ENCODE data around the gene PTPRM. TPM values are rescaled to one million over a fixed set of nuclear protein-coding genes. Genes with fewer than 3 reads are reported as not detected.

Gene PTPRM
- total and polyA plus RNA-seq, 4 donors: 9.2 to 23.0 (median 12.7) TPM

DNA sequence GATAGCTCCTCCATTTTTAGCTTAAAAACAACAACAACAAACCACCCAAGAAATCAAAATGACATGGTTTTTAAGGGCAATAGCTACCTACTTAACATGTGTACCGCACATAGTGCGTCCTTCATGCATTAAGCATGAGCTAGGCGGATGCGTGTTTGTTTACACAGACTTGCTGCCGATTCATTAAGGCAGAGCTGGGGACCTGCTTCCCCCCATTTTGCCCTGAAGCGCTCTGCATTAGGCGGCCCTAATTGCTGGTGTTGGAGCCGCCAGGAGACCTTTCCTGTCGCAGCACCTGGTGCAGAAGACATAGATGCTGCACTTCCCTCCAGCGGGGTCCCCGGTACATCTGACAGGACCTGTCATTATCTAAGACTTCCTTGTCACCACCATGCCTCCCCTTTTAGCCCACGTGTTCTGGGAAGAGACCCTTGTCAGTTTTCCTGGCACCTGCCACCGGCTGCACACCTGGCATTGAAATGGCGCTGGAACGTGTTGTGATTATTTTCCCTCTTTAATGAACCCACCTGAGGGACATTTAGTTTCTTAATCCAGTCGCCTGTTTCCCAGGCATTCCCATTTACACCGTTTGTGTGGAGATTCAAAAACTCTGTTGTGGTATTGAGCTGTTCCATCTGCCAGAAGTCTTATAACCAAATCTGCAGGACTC is 781.1 kb downstream of the PTPRM start:
- WGBS: 97% methylated on average over 17 of the region's 17 CpGs
- no peaks in the 10 kb centered on the region for H3K9me3 ChIP-seq (ENCODE audit: control insufficient read depth in 4 of 4, low read length in 3 of 4)
- H3K36me3 ChIP-seq (ENCODE audit: control insufficient read depth in 4 of 4, insufficient read depth in 3 of 4, low read depth in 1 of 4, low read length in 3 of 4): peaks cover 0 to 2% (median 0%) of the 10 kb centered on the region in 4 donors
- no peak overlapping the region for H3K27ac ChIP-seq (ENCODE audit: low read depth in 1 of 2, low read length in 2 of 2)
- no peaks in the 10 kb centered on the region for H3K27me3 ChIP-seq (ENCODE audit: control insufficient read depth in 4 of 4, insufficient read depth in 4 of 4, low read length in 3 of 4)
- H3K4me1 ChIP-seq (ENCODE audit: control insufficient read depth in 4 of 4, insufficient read depth in 4 of 4, low read length in 3 of 4): no peaks in the 10 kb centered on the region
- H3K4me3 ChIP-seq (ENCODE audit: low read depth in 1 of 3, low read length in 3 of 3): no peak overlapping the region
- no peak overlapping the region for H3K9ac ChIP-seq (ENCODE audit: low read depth in 1 of 2, low read length in 2 of 2)
- TF ChIP-seq EGR1 (IDR thresholded peaks at IDR 0.05; ENCODE audit: low read depth in 2 of 2): no peak
- DNase-seq (ENCODE audit: low spot score): no peak

DNA sequence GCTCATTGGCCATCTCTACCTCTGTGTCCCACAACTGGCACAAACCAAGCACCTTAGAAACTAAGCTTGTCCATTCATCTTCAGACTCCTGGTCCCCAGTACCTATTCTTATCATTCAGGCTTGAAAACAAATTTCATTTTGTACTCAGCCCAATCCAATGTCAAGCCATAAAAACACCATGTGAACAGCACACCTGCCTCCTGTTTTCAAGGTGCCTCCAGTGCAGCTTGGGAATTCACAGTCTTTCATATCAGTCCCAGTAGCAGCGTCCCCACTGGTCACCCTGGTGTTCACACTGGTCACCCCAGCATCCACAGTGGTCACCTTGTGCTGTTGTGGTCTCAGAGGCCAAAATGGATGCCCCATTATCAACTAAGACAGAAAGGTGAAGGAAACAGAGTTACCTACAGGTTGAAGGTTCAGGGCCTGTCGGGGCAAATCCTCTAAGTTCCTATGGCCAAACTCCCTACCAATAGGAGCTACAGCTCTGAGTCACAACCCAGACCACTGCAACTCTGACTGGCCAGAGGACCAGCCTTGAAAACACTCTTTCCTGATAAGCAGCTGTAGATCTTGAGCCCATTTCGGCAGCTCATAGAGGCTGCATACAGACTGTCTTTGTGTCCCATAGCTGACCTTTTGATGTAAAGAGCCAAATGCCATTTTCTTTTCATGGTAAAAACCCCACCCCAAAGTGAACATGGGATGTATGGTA is 782.6 kb downstream of the PTPRM start:
- no peaks in the 10 kb centered on the region for H3K4me1 ChIP-seq (ENCODE audit: control insufficient read depth in 4 of 4, insufficient read depth in 4 of 4, low read length in 3 of 4)
- no peaks in the 10 kb centered on the region for H3K27me3 ChIP-seq (ENCODE audit: control insufficient read depth in 4 of 4, insufficient read depth in 4 of 4, low read length in 3 of 4)
- H3K9me3 ChIP-seq (ENCODE audit: control insufficient read depth in 4 of 4, low read length in 3 of 4): no peaks in the 10 kb centered on the region
- 93% methylated on average over 3 of the region's 3 CpGs for WGBS
- no peak overlapping the region for H3K27ac ChIP-seq (ENCODE audit: low read depth in 1 of 2, low read length in 2 of 2)
- peaks cover 0 to 2% (median 0%) of the 10 kb centered on the region in 4 donors for H3K36me3 ChIP-seq (ENCODE audit: control insufficient read depth in 4 of 4, insufficient read depth in 3 of 4, low read depth in 1 of 4, low read length in 3 of 4)
- TF ChIP-seq, protein P1, sequence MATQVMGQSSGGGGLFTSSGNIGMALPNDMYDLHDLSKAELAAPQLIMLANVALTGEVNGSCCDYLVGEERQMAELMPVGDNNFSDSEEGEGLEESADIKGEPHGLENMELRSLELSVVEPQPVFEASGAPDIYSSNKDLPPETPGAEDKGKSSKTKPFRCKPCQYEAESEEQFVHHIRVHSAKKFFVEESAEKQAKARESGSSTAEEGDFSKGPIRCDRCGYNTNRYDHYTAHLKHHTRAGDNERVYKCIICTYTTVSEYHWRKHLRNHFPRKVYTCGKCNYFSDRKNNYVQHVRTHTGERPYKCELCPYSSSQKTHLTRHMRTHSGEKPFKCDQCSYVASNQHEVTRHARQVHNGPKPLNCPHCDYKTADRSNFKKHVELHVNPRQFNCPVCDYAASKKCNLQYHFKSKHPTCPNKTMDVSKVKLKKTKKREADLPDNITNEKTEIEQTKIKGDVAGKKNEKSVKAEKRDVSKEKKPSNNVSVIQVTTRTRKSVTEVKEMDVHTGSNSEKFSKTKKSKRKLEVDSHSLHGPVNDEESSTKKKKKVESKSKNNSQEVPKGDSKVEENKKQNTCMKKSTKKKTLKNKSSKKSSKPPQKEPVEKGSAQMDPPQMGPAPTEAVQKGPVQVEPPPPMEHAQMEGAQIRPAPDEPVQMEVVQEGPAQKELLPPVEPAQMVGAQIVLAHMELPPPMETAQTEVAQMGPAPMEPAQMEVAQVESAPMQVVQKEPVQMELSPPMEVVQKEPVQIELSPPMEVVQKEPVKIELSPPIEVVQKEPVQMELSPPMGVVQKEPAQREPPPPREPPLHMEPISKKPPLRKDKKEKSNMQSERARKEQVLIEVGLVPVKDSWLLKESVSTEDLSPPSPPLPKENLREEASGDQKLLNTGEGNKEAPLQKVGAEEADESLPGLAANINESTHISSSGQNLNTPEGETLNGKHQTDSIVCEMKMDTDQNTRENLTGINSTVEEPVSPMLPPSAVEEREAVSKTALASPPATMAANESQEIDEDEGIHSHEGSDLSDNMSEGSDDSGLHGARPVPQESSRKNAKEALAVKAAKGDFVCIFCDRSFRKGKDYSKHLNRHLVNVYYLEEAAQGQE (IDR thresholded peaks at IDR 0.05): no peak
- TF ChIP-seq JUND (IDR thresholded peaks at IDR 0.05) (no peak), FOXA2 (IDR thresholded peaks at IDR 0.05) (no peak), RAD21 (IDR thresholded peaks at IDR 0.05) (no peak), GABPA (IDR thresholded peaks at IDR 0.05 in 1 of 2, conservative IDR thresholded peaks at IDR 0.05 in 1 of 2) (no peak), HNF4G (IDR thresholded peaks at IDR 0.05) (no peak), HNF4A (conservative IDR thresholded peaks at IDR 0.05) (no peak), EGR1 (IDR thresholded peaks at IDR 0.05; ENCODE audit: low read depth in 2 of 2) (no peak), SP1 (IDR thresholded peaks at IDR 0.05) (no peak), YY1 (IDR thresholded peaks at IDR 0.05) (no peak), RXRA (IDR thresholded peaks at IDR 0.05) (no peak), NR2F2 (IDR thresholded peaks at IDR 0.05) (no peak)
- TF ChIP-seq, protein P2, sequence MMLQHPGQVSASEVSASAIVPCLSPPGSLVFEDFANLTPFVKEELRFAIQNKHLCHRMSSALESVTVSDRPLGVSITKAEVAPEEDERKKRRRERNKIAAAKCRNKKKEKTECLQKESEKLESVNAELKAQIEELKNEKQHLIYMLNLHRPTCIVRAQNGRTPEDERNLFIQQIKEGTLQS (IDR thresholded peaks at IDR 0.05): no peak
- no peak overlapping the region for H3K9ac ChIP-seq (ENCODE audit: low read depth in 1 of 2, low read length in 2 of 2)
- no peak overlapping the region for H3K4me3 ChIP-seq (ENCODE audit: low read depth in 1 of 3, low read length in 3 of 3)
- DNase-seq (ENCODE audit: low spot score): no peak

DNA sequence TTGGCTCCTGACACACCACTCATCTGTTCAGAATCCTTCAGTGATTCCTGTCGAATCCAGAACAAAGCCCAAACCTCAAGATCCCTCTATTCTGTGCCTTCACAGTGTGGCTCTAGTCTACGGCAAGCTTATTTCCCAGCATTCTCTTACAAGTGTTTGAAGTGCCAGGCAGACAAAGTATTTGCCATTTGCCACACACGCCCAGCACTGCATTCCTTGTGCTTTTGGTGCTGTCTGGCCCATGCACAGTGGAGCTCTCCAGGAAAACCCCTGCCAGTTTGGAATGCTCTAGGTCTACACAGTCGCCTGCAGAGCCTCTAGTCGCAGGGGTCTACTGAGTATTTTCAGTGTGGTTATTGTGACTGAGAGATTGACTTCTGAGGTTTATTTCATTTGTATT is 783.5 kb downstream of the PTPRM start:
- Histone ChIP-seq H3K27ac (ENCODE audit: low read depth in 1 of 2, low read length in 2 of 2) (no peak overlapping the region), H3K9me3 (ENCODE audit: control insufficient read depth in 4 of 4, low read length in 3 of 4) (no peaks in the 10 kb centered on the region), H3K27me3 (ENCODE audit: control insufficient read depth in 4 of 4, insufficient read depth in 4 of 4, low read length in 3 of 4) (no peaks in the 10 kb centered on the region), H3K4me1 (ENCODE audit: control insufficient read depth in 4 of 4, insufficient read depth in 4 of 4, low read length in 3 of 4) (no peaks in the 10 kb centered on the region), H3K4me3 (ENCODE audit: low read depth in 1 of 3, low read length in 3 of 3) (no peak overlapping the region), H3K36me3 (ENCODE audit: control insufficient read depth in 4 of 4, insufficient read depth in 3 of 4, low read depth in 1 of 4, low read length in 3 of 4) (peaks cover 0 to 2% (median 0%) of the 10 kb centered on the region in 4 donors), H3K9ac (ENCODE audit: low read depth in 1 of 2, low read length in 2 of 2) (no peak overlapping the region)
- TF ChIP-seq TAF1 (conservative IDR thresholded peaks at IDR 0.05): no peak
- TF ChIP-seq YY1 (IDR thresholded peaks at IDR 0.05): no peak
- TF ChIP-seq, protein P3, sequence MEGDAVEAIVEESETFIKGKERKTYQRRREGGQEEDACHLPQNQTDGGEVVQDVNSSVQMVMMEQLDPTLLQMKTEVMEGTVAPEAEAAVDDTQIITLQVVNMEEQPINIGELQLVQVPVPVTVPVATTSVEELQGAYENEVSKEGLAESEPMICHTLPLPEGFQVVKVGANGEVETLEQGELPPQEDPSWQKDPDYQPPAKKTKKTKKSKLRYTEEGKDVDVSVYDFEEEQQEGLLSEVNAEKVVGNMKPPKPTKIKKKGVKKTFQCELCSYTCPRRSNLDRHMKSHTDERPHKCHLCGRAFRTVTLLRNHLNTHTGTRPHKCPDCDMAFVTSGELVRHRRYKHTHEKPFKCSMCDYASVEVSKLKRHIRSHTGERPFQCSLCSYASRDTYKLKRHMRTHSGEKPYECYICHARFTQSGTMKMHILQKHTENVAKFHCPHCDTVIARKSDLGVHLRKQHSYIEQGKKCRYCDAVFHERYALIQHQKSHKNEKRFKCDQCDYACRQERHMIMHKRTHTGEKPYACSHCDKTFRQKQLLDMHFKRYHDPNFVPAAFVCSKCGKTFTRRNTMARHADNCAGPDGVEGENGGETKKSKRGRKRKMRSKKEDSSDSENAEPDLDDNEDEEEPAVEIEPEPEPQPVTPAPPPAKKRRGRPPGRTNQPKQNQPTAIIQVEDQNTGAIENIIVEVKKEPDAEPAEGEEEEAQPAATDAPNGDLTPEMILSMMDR (IDR thresholded peaks at IDR 0.05; ENCODE audit: low read depth, low read length, missing input control): no peak
- no peak for TF ChIP-seq RXRA (IDR thresholded peaks at IDR 0.05)
- TF ChIP-seq, protein P1 (IDR thresholded peaks at IDR 0.05): no peak
- no peak for TF ChIP-seq HNF4A (conservative IDR thresholded peaks at IDR 0.05)
- no peak for TF ChIP-seq GABPA (IDR thresholded peaks at IDR 0.05 in 1 of 2, conservative IDR thresholded peaks at IDR 0.05 in 1 of 2)
- no peak for TF ChIP-seq HNF4G (IDR thresholded peaks at IDR 0.05)
- no peak for TF ChIP-seq NR2F2 (IDR thresholded peaks at IDR 0.05)
- no peak for TF ChIP-seq JUND (IDR thresholded peaks at IDR 0.05)
- TF ChIP-seq FOXA1 (IDR thresholded peaks at IDR 0.05): no peak
- no peak for TF ChIP-seq EGR1 (IDR thresholded peaks at IDR 0.05; ENCODE audit: low read depth in 2 of 2)
- no peak for TF ChIP-seq SP1 (IDR thresholded peaks at IDR 0.05)
- DNase-seq (ENCODE audit: low spot score): no peak
- 75% methylated on average over 5 of the region's 5 CpGs for WGBS
